NCI-H187 (cell line): ENCODE results near the gene OLR1.
"Not testable (repeated sequence)": the region's sequence is repeated elsewhere in the genome, so short reads cannot be mapped to it uniquely, and the experiment has no call there.

Experiments
- DNase-seq, 2 experiments: peaks; one replicate each; lab custom pipeline; 2025; lab: John Stamatoyannopoulos, UW

The OLR1 gene

DNA sequence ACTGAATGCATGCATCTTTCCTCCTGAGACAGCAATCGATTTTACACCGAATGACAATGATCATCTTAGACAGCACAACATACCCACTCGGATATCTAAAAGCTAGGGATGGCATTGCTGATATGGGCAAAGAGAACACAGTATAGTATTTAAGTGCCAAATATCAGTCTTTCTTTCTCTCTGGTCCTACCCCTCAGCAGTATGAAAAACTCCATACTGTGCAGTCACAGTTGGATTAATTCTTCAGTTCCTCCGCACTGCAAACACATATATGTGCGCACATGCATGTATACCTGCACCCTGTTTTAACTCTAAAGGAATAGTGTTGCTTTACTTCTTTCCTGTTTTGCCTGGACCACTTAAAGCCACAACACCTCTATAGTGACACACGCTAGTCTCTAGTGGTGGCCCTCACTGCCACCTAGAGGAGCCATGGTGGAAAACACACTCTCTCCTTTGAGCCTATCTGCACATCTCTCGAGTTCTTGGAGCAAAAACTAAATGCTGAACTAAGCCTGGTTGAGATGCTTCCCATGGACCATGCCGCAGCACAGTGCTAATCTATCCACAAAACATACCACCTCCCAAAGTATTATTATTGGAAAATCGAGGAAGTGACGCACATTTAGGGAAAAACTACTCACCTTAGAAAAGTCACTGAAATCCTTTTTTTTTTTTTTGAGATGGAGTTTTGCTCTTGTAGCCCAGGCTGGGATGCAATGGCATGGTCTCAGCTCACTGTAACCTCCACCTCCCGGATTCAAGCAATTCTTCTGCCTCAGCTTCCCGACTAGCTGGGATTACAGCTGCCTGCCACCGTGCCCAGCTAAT lies 18.8 kb upstream of the OLR1 start:
- no peak for DNase-seq

DNA sequence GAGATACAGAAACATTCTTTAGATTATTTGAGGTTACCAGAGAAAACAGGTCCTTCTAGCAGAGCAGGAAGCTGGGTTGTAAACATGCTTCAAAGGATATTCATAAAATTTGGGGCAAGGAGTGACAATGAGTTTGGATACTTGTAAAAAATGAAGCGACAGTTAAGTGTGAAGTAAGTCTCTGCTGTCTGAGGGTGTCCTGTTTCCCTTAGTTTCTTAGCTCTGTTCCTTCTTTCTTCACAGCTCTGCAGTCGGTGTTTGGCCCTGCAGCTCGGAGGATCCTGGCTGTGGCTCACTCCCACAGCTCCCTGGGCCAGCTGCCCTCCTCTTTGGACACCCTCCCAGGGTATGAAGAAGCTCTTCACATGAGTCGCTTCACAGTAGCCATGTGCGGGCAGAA lies 17.7 kb upstream of the OLR1 start:
- DNase-seq = no peak

GRCh38 chr12:10186958-10187357 lies 15.0 kb upstream of the OLR1 start:
- DNase-seq = not testable (repeated sequence)

DNA sequence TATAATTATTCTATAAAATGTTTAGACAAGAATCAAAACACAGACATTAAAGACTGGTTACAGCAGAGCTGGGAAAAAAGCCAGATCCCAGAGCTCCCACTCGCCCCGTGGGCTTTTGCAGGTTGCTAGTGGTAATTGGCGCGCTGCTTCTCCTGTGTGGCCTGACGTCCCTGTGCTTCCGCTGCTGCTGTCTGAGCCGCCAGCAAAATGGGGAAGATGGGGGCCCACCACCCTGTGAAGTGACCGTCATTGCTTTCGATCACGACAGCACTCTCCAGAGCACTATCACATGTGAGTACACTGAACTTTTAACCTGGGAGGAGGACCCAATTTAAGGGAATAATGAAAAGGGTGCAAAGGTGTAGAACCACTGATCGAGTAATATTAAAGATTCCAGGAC lies 14.4 kb upstream of the OLR1 start:
- DNase-seq = no peak

DNA sequence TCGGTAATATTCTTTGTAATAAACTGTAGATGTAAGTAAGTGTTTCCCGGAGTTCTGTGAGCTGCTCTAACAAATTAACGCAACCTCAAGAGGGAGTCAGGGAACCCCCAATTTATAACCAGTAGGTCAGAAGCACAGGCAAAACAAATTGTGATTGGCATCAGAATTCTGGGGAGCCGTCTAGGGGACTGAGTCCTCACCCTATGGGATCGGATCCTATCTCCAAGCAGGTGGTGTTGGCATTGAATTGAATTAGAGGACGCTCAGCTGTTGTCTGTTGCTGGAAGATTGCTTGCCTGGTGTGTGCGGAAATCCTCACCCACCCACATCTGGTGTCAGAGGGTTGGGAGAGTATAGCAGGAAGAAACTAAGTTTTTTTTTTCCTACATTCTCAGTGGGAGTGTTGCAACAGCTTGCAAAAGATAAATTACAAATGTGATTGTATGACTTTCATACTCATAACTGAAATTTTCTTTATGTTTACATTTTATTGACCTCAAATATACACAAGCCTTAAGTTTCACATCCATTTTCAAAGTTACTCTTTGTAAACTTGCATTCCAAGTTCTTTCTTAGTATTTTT lies 12.4 kb upstream of the OLR1 start:
- DNase-seq = no peak

GRCh38 chr12:10182354-10183049 lies 10.6 kb upstream of the OLR1 start:
- no peak for DNase-seq

DNA sequence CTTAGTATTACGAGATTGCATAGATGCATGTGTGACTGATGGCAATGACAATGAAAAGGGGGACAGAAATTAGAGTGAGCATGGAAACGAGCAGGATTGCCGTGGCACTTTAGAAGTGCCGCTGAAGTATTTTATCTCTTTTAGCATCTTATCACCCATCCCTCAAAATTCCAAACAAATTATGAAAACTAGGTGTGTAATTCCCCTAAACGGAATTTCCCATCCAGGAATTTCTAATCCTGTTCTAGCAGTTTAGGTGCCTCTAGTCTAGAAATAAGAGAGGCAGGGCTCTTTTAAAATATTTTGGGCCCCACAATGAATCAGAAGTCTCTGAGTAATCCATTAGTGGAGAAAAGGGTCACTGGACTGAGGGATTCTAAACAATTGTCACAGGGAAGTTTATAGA lies 7.8 kb upstream of the OLR1 start:
- no peak for DNase-seq

DNA sequence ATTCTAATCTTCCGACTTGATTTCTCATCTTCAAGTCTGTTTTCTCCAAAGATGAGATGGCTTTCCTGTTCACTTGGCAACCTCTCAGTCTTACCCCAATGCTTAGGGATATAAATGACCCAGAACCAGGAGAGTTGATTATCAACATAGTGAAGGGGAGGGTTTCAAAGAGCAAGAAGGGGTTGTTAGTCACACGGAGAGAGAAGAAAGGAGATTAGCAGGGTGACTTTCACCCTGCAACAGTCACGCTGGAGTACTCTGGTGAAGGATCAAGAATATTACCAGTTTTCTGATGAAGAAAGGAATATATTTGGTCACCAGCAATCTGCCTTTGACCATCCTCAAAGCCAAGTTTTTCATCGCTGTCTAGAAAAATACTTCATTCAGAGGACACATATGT lies 6.9 kb upstream of the OLR1 start, which contains the start of gene TMEM52B:
TSS of gene TMEM52B (plus strand) at position 212 of the 400 bp plus-strand sequence. CDS start 543 bp downstream, outside the sequence.
- DNase-seq = no peak

GRCh38 chr12:10175846-10176636 lies 4.1 kb upstream of the OLR1 start:
- no peak for DNase-seq

- no peak for DNase-seq
Measured at GRCh38 chr12:10174986-10175614, 3.2 kb upstream of the OLR1 start.

GRCh38 chr12:10170216-10170615 lies 1.7 kb downstream of the OLR1 start:
- no peak for DNase-seq

GRCh38 chr12:10169104-10169503 lies 2.8 kb downstream of the OLR1 start:
- no peak for DNase-seq

DNA sequence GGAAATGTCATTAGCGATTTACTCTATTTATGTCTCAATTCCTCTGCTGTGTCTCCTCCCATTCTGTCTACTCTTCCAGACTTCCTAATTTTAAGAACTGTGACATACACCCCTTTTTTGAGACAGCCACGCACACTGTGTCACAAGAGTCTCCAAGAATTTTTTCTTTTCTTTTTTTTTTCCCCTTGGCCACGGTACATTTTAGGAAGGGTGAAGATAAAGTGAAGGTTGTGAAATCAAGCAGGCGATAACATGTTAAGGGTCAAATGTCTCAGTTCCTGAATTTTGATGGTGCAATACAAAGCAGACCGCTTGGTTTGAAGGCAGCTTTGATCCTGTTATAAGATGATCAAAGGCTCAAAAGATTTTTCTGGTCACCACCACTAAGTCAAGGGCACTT lies 4.3 kb downstream of the OLR1 start:
- no peak for DNase-seq

DNA sequence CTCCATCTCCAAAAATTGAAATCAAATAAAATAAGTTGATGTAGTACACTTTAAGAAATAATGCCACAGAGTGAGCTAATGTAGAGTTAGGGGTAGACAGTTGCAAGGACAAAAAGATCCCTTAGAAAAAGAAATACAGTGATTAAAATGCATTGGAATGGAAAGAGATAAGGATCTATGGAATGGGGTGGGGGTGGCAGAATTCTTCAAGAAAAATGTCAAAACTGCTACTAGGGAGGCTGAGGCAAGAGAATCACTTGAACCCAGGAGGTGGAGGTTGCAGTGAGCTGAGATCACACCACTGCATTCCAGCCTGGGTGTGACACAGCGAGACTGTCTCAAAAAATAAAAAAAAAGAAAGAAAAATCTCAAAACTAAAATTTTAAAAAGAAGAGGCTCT lies 6.5 kb downstream of the OLR1 start:
- DNase-seq = no peak

- DNase-seq = no peak
Measured at GRCh38 chr12:10163084-10163483, 8.8 kb downstream of the OLR1 start.

GRCh38 chr12:10160617-10161385 lies 11.1 kb downstream of the OLR1 start:
- DNase-seq = no peak

GRCh38 chr12:10159280-10159679 lies 12.7 kb downstream of the OLR1 start:
- DNase-seq = no peak

GRCh38 chr12:10158406-10158805 lies 13.5 kb downstream of the OLR1 start:
- no peak for DNase-seq

GRCh38 chr12:10155966-10156365 lies 16.0 kb downstream of the OLR1 start:
- no peak for DNase-seq

DNA sequence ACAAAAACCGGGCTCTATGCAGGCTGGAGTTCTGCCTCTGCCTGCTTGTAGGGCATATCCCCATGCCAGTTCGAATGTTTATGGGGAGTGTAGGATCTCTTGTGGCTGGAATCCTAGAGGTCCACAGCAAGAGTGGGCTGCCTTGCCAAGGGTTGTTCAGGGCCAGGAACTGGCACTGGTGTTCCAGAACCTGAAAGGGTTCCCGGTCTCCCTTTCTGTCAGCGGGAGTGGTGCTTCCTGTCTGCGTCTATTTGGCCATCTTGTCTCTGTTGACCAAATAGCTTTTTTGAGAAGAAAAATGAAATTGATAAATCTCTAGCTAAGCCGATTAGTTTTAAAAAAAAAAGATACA lies 17.8 kb downstream of the OLR1 start:
- DNase-seq = no peak
